H1 (cell line): ENCODE data around the gene EFEMP2. TPM values are rescaled to one million over a fixed set of nuclear protein-coding genes. Genes with fewer than 3 reads are reported as not detected.

Experiments
- CBX5 ChIP-seq: fragments of 300-800, 300-1000 bp; sonication (generic); IDR thresholded peaks from 2 replicates; pipeline ENCODE4 v1.7.1; 2016; ENCODE audit warnings: antibody characterized with exemption, low read length, low read depth
- EZH2 ChIP-seq: fragments of 200-600 bp; sonication (generic); IDR thresholded peaks from 2 replicates; pipeline ENCODE4 v1.7.1; 2012; ENCODE audit warnings: low read depth, mild to moderate bottlenecking, moderate library complexity, low read length, inconsistent platforms; ENCODE audit not compliant: severe bottlenecking
- polyA plus RNA-seq, 7 experiments: library from polyadenylated mRNA; depleted of rRNA in 3 of 7; stranded (reverse) in 5 of 7; unstranded in 2 of 7; fragments of >200 nt in 5 of 7; fragments of 200-250 nt in 2 of 7; gene quantifications; 1 replicate in 5 of 7; 2 replicates in 1 of 7; 4 replicates in 1 of 7; pipeline versions ENCODE4 v1.2.1 to v1.2.3, GENCODE V29; 2011 to 2013; ENCODE audit warnings: missing spikeins in 2 of 7, mixed read lengths in 2 of 7
- total RNA-seq: library from RNA; stranded (reverse); fragmentation: NEBNext Ultra II Directional; extraction: Animal tissue kit (Norgen Biotek cat#: 25700); gene quantifications from 2 replicates; pipeline ENCODE4 v1.2.1, GENCODE V29; 2021

Gene EFEMP2
- total and polyA plus RNA-seq, 2 of the 8 experiments (the other 6 are each of a cell fraction or from before 2014, with no cell fraction given): 8.8 to 17.2 TPM

DNA sequence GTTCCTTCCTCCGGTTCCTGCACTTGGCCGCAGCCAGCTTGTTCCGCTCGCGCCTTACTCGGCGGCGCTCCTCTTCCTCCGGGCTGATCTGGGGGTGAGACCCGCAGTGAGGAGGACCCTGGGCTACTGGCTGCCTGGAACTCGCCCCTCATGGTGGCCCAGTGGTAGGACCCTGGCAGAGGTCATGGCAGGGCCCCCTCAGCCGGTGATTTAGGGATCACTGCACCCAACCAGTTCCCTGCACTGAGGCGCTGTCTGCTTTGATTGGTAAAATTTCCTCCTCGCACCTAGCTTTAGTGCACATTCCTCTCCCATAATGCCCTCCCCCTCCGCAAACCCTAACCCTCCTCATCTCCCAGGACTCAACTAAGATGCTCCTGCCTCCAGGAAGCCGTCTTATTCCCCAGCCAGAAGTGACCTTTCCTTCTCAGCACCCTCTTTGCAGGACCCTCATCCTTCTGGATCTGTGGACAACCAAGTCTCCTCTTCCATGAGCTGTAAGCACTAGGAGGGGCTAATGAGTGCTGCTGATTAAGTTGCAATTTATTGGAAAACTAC, 21.5 kb upstream of the EFEMP2 start (continued):
- TF ChIP-seq EZH2: no peak
- no peak for TF ChIP-seq CBX5
